Epithelial cell of esophagus (primary cell): ENCODE results near the gene PDIA2.

Experiments used
- DNase-seq: peaks from one replicate; pipeline ENCODE4 v3.0.0; 2010; ENCODE audit warnings: low read depth
- H3K4me3 ChIP-seq: 2 replicates; pipeline ENCODE4 v1.5.1; 2011; ENCODE audit warnings: mild to moderate bottlenecking, low read length, control low read depth
- TF ChIP-seq, protein P1 (sequence below): IDR thresholded peaks from 2 replicates; pipeline ENCODE4 v1.5.1; 2011; ENCODE audit warnings: low read depth, mild to moderate bottlenecking, low read length, control low read depth, inconsistent platforms; ENCODE audit not compliant: insufficient read depth; ENCODE audit errors: missing control alignments

PDIA2 gene

DNA sequence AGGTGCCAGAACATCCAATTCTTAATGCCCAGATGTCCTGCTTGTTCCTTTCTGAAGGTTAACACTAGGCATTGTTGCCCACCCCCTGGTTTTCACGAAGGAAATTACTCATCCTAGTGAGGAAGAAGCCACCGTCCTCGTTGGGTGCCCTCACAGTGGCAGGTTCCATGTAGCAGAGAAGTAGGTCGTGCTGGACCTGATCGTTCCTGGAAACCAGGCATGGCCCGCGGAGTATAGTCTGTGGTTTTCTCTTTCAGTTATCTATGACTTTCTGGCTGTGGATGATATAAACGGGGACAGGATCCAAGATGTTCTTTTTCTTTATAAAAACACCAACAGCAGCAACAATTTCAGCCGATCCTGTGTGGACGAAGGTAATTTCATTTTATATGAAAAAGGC, 23.7 kb upstream of the PDIA2 start:
- no peak for DNase-seq
- TF ChIP-seq, protein P1, sequence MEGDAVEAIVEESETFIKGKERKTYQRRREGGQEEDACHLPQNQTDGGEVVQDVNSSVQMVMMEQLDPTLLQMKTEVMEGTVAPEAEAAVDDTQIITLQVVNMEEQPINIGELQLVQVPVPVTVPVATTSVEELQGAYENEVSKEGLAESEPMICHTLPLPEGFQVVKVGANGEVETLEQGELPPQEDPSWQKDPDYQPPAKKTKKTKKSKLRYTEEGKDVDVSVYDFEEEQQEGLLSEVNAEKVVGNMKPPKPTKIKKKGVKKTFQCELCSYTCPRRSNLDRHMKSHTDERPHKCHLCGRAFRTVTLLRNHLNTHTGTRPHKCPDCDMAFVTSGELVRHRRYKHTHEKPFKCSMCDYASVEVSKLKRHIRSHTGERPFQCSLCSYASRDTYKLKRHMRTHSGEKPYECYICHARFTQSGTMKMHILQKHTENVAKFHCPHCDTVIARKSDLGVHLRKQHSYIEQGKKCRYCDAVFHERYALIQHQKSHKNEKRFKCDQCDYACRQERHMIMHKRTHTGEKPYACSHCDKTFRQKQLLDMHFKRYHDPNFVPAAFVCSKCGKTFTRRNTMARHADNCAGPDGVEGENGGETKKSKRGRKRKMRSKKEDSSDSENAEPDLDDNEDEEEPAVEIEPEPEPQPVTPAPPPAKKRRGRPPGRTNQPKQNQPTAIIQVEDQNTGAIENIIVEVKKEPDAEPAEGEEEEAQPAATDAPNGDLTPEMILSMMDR = no peak
- H3K4me3 ChIP-seq = no peak overlapping the region

DNA sequence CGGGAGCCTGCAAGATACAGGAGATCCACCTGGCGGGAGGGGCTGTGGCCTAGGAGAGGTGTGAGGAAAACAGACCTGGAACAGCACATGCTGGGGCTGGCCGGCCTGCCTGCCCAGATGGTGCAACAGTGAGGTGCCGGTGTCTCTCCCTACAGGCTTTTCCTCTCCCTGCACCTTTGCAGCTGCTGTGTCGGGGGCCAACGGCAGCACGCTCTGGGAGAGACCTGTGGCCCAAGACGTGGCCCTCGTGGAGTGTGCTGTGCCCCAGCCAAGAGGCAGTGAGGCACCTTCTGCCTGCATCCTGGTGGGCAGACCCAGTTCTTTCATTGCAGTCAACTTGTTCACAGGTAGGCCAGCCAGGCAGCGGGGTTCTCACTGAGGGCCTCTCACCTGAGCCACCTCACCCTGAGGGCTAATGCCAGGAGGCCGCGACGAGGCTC, 23.1 kb upstream of the PDIA2 start:
- TF ChIP-seq, protein P1 = no peak
- DNase-seq = no peak
- no peak overlapping the region for H3K4me3 ChIP-seq

DNA sequence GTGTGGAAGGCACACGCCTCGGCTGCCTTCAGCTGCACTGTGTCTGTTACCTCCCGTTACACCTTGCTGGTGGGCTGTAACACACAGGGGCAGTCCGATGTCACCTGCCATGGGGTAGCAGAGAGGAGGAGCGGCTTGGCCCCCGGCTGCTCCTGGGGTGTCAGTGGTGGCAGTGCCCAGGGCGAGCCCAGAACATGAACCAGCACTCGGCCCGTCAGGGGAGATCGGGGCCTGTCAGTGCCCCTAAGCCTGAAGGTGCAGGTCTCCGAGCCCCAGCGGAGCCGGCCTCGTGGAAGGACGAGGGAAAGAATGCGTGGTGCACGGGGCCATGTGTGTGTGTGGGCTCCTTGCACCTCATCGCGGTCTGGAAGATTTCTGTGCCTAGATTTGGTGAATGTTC, 22.6 kb upstream of the PDIA2 start:
- no peak for DNase-seq
- H3K4me3 ChIP-seq = no peak overlapping the region
- TF ChIP-seq, protein P1 = no peak

DNA sequence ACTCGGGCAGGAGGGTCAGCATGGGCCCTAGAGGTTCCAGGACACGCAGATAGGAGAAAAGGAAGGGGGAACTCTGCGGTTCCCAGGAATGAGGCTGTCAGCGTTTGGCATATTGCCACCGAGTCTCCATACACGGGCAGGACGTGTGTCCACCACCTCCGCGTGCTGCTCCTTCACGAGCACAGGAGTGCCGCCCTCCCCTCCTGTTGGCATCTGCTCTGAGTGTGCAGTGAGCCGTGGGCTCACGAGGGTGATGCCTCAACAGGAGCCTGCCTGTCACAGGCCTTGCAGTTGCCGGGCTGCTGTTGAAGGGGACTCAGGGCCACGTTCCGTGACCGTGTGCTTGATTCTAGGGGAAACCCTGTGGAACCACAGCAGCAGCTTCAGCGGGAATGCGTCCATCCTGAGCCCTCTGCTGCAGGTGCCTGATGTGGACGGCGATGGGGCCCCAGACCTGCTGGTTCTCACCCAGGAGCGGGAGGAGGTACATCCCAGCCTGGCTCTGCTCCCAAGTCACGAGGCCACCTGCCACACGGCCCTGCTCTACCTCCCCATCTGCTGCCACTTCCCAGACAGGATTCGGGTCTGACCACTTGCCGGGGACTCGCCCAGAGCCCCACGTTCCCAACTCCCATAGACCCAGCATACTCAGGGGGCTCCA, 21.8 kb upstream of the PDIA2 start:
- H3K4me3 ChIP-seq = no peak overlapping the region
- DNase-seq = no peak
- TF ChIP-seq, protein P1 = no peak

DNA sequence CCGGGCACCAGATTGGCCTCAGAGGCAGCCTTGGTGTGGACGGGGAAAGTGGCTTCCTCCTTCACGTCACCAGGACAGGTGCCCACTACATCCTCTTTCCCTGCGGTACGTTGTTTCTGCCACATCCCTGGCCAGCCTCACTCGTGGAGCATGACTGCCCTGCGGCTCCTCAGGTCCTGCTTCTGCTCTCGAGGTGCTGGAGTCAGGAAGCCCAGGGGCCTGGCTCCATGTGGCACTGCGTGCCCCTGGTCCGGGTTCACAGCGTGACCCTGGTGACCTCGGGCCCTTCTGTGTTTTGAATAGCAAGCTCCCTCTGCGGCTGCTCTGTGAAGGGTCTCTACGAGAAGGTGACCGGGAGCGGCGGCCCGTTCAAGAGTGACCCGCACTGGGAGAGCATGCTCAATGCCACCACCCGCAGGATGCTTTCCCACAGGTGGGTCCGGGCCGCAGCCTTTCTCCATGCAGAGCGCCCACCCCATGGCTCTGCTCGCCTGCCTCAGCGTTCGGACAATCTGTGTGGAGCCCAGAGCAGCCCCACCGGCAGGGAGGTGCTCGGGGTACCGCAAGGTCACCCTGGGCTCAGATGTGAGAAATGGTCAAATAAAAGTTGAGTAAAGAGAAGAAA, 20.7 kb upstream of the PDIA2 start:
- TF ChIP-seq, protein P1 = no peak
- no peak overlapping the region for H3K4me3 ChIP-seq
- DNase-seq = no peak

DNA sequence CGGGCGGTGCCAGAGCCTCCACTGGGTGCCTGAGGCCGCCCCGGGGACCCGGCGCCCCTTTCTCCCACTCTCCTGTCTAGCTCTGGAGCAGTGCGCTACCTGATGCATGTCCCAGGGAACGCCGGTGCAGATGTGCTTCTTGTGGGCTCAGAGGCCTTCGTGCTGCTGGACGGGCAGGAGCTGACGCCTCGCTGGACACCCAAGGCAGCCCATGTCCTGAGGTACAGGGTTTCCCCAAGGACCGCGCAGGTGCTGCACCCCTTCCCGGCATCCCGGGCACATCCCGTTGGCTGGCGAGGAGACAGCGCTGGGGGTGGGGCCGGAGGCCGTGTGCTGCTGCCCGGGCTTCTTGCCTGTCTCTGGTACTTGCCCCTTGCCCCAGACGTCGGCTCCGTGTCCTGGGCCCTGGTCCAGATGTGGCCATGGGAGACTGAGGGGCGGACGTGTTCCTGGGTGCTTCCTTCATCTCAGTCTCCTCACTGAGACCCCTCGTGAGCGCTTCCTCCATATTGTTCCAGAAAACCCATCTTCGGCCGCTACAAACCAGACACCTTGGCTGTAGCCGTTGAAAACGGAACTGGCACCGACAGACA, 19.7 kb upstream of the PDIA2 start:
- no peak overlapping the region for H3K4me3 ChIP-seq
- DNase-seq = no peak
- TF ChIP-seq, protein P1 = no peak
